K562 treated with DMSO at 1 percent for 4 hours (cell line): ENCODE results near the gene ABCD4. TPM values are rescaled to one million over a fixed set of nuclear protein-coding genes. Genes with fewer than 3 reads are reported as not detected.

ENCODE experiments used
- total RNA-seq: library from RNA; unstranded; fragments of 300-600 nt; gene quantifications from 2 replicates; pipeline ENCODE4 v1.2.3, GENCODE V29; 2022; ENCODE audit not compliant: insufficient read depth

The ABCD4 gene
- total RNA-seq = 13.2 and 19.8 TPM in 2 replicates

GRCh38 chr14:74302634-74303569, at the start of gene ABCD4:
Gene ABCD4, minus strand, starts transcription at chr14:74302934. Its CDS starts 22 bp downstream, at chr14:74302912.

GRCh38 chr14:74348241-74348734, 45.6 kb upstream of the ABCD4 start, which contains the start of gene VRTN:
Gene VRTN, plus strand, starts transcription at chr14:74348471. Its CDS starts 8,313 bp downstream, at chr14:74356784.

DNA sequence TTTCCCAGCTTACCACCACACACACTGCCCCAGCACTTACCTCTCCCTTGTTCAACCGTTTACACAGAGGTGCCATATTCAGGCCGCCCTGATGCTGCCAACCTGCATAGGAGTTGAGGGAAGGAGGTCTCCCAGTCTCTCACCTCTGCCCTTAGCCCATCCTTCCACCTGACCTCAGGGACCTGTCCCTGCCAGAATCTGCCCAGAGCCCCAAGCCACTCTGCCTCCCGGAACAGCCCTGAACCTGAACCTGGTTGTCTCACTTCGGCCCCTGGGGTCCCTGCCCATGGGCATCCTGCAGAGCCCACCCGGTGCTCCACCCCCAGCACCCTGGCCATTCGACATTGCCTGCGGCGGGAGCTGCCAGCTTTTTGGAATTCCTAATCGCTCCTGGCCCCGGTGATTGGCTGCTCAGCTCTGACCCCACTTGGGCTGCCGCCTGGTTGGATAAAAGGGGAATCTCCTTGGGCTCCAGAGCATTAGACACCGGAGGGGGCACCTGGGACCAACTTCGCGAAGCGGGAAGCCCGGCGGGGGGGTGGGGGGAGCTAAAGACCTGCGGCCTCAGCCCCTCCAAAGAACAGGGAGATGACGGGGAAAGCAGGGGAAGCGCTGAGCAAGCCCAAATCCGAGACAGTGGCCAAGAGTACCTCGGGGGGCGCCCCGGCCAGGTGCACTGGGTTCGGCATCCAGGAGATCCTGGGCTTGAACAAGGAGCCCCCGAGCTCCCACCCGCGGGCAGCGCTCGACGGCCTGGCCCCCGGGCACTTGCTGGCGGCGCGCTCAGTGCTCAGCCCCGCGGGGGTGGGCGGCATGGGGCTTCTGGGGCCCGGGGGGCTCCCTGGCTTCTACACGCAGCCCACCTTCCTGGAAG, 63.5 kb downstream of the ABCD4 start, which contains the start of gene VSX2:
Gene VSX2 (plus strand): TSS at position 476 of the 874 bp plus-strand sequence. CDS start 113 bp downstream, at position 589.

Other genes starting within 250 kb of the ABCD4 start
- gene ALDH6A1, start 218.5 kb downstream of the ABCD4 start, total RNA-seq = 1.3 and 3.5 TPM in 2 replicates
- gene LIN52, start 218.0 kb downstream of the ABCD4 start, total RNA-seq = 6.0 and 8.0 TPM in 2 replicates
- not detected in 2 replicates for gene VSX2, start 63.5 kb downstream of the ABCD4 start, total RNA-seq
- gene VRTN, start 45.5 kb upstream of the ABCD4 start, total RNA-seq = not detected in 2 replicates
- gene SYNDIG1L, start 123.3 kb upstream of the ABCD4 start, total RNA-seq = not detected in 2 replicates
- 149 and 150 TPM in 2 replicates for gene NPC2, start 190.4 kb upstream of the ABCD4 start, total RNA-seq
- gene ISCA2, start 190.8 kb upstream of the ABCD4 start, total RNA-seq = 7.5 and 7.7 TPM in 2 replicates